Superior temporal gyrus (tissue), 1 donor: Measurements from ENCODE around the gene ABCC1.

Experiments
- DNase-seq: peaks from one replicate; pipeline ENCODE4 v3.0.0-alpha.2; 2016; ENCODE audit errors: extremely low spot score

The ABCC1 gene

DNA sequence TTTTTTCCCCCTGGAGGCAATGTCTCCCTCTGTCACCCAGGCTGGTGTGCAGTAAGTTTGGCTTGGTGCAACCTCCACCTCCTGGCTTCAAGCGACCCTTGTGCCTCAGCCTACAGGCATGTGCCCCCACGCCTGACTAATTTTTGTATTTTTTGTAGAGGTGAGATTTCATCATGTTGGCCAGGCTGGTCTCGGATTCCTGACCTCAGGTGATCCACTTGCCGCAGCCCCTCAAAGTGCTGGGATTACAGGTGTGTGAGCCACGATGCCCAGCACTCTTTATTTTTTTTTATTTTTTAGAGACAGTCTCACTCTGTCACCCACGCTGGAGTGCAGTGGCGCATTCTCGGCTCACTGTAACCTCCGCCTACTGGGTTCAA lies 160.7 kb downstream of the ABCC1 start:
- no peak for DNase-seq

DNA sequence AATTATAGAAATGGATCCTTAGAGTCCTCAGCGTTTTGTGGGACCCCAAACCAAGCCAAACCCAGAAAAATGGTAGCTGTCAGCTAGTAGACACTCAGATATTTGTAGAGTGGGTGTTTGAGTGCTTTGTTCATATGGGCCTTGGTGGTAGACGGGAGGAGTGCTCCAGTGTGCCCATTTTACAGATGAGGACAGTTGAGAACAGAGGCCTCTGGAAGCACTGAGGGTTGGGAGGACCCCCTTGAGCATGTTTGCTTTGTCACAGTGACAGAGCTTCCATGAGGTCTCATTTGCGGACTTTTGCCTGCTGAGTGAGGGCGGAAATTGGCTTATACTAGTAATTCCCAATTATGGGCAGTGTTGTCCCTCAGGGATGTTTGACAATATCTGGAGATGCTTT lies 162.2 kb downstream of the ABCC1 start:
- no peak for DNase-seq

DNA sequence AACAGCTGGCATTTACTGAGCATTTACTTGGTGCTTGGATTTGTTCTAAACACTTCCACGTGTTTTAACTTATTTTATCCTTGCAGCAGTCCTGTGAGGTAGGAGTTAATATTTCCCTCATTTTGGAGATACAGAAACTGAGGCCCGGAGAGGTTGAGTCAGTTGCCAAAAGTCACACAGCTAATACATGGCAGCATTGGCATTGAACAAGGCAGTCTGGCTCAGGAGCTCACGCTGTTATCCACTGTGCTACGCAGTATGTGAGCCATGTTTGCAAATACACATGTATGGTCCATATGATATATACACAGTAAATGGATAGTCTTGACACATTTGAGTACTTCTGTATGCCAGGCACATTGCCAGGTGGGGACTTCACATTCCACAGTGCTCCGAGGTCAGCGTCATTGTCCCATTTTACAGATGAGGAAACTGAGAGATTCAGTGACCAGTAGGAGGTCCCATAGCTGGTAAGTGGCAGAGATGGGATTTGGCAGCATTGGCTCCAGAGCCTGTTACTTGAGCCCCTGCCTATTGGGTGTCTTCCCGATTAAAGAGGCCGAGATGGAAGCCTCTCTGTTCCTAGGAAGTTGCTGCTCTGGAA lies 163.1 kb downstream of the ABCC1 start:
- DNase-seq: no peak

DNA sequence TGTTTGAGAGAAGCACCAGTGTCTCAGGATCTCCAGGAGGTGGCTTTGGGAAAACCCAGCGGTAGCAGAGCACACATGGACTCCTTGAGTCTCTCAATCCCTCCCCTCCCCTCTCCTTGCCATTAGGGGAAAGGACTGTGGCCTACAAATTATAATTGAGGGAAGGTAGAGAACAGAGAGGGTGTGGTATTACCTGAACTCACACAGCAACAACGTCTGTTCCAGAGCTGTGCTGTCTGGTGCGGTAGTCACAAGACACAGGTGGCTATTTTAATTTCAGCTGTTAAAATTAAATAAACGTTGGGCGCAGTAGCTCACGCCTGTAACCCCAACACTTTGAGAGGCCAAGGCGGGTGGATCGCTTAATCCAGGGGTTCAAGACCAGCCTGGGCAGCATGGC lies 163.7 kb downstream of the ABCC1 start:
- no peak for DNase-seq

DNA sequence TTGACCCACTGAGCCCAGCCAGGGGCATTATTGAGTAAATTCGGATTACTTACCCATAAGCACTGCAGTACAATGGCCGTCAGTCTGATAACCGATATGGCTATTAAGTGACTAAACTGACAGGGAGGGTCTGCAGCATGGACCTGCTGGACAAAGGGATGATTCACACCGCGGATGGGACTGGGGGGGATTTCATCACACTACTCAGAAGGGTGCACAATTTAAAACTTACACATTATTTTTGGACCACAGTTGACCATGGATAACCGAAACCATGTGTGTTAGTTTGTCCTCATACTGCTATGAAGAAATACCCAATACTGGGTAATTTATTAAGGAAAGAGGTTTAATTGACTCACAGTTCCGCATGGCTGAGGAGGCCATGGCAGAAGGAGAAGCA lies 167.4 kb downstream of the ABCC1 start:
- DNase-seq: no peak

DNA sequence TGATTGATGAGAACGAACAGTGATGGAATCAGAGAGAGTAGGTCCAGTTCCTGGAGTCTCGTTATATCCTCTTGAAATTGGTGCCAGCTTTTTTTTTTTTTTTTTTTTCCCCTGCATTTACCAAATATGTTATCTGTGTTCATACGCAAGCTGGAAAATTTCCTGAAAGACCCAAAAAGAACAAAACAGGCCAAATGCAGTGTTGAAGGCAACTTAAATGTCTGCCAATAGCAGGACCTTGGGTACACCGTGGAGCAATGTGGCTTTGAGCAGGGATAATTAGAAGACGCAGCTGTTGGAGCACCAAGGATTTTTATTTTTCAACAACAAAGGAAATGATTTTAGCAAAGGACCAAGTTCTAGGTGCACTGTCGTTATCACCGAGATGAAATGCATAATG lies 168.9 kb downstream of the ABCC1 start:
- no peak for DNase-seq

DNA sequence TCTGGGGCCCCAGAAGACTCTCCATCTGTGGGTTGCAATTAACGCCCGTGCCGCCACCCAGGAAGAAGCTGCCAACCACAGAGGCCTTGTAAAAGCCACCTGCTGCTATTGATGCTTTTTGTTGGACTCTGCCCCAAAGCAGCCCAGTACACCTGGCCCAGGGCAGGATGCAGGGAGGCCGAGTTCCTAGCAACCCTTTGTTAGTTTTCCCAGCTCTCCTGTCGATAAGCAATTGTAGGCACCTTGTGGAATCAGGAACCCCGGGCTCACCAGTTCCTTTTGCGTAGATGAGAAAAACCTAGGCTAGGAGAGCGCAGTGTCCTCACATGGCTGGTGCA lies 170.6 kb downstream of the ABCC1 start:
- no peak for DNase-seq

DNA sequence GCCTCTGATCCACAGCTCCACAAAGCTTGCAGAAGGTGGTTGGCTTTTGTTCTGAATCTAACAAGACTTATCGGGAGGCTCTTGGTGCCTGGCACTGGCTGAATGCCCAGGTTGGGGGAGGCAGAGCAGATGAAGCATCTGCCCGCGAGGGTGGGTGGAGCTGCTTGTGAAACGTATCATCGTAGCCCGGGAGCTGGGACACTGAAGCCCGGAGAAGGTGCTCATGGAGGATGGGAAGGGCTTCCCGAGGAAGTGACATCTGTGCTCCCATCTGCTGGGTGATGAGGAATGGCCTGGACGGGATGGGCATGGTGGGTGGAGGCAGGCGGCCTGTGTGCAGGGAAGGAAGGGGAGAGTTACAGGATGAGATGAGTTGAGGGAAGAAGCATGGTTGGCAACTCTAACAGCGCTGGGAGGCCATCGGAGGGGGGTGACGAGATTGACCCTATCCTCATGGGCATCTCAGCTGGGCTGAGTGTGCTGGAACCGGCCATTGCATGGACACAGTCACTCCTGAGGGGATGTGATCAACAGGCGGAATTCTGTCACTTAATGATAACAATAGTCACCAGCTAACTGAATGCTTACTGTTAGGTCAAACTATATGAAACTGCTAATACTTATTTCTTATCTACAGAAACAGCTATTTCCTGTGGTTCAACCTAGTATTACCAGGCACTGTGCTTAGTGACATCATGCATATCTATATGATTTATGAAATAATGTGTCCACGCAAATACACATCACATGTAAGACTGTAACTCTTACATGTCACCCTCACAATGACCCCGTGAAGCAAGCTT lies 171.2 kb downstream of the ABCC1 start:
- peak; percentile 66 for DNase-seq

DNA sequence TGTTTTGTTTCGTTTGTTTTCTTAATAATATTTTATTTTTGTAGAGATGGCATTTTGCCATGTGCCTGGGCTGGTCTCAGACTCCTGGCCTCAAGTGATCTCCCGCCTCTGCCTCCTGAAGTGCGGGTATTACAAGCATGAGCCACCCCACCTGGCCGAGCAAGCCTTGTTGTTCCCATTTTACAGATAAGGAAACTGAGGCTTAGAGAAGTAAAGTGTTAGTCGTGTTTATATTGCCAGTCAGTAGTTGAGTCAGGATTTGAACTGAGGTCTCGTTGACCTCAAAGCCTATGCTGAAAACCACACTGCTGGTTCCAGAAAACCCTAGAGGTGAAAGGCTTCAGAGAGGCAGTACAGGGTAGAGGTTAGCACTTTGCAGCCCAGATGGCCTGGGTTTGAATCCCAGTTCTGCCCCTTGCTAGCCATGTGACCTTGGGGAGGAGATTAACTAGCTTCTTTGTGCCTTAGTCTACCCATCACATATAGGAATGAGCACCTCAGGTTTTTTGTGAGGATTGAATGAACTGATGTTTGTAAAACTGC lies 171.8 kb downstream of the ABCC1 start:
- DNase-seq: no peak

DNA sequence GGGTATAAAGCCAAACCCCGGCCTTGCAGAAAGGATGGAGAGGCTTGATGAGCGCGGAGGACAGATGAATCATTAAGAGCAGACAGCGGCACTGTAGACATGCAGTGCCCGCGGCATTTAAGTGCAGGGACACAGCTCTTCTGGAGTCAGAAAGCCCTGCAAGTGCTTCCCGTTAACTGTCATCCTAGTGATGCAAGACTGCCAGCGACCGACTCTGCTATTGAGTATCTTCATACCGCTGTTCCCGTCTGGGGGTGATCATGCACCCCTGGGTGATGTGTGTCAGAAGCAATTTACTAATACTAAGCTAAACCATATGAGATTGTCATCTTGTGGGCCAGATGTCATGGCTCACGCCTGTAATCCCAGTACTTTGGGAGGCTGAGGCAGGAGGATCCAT lies 172.8 kb downstream of the ABCC1 start:
- no peak for DNase-seq

DNA sequence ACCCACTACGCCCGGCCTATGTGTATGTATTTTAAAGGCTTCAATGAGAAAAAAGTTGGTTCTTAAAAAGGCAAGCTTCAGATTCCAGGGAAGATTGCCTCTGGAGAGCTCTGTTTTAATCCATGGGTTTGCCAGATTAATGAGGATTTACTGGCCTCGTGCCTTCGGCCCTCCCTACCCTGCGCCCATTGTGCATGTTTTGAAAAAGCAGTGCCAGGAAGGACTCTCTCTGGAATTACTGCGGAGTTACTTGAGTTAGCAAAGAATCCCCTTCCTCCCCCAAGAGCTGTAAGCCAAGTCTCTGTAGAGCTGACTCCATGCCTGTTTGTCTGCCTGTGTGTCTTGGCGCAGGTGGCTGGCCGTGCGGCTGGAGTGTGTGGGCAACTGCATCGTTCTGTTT lies 175.0 kb downstream of the ABCC1 start:
- no peak for DNase-seq

DNA sequence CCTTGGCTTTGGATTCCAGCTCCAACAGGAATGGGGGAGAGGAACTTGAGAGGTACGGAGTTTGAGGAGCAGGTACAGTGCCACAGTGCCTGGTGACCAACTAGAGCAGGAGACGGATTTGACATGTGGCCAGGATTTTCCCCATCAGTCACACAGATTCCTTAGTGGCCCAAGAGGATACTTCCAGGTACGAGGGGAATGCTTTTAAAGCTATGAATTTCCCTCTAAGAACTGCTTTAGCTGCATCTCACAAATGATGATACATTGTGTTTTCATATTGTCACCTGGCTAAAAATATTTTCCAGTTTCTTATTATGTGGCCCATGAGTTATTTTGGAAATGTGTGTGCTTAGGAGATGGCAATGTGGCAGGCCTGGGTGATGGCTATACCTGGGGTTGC lies 175.6 kb downstream of the ABCC1 start:
- no peak for DNase-seq

DNA sequence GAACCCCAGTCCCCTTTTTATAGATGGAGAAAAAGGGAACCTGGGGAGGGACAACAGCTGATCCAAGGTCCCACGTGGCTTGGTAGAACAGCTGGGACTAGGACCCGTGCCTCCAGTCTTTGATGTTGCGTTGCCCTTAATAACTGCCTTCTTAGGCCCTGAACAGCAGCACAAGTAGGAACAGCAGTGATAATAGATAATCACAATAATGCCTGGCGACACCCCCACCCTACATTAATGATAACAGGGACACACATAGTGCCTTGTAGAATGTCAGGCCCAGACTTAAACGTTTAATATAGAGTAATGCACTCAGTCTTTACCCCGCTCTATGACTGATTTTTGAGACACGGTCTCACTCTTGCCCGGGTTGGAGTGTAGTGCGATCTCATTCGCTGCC lies 177.5 kb downstream of the ABCC1 start:
- DNase-seq: no peak

DNA sequence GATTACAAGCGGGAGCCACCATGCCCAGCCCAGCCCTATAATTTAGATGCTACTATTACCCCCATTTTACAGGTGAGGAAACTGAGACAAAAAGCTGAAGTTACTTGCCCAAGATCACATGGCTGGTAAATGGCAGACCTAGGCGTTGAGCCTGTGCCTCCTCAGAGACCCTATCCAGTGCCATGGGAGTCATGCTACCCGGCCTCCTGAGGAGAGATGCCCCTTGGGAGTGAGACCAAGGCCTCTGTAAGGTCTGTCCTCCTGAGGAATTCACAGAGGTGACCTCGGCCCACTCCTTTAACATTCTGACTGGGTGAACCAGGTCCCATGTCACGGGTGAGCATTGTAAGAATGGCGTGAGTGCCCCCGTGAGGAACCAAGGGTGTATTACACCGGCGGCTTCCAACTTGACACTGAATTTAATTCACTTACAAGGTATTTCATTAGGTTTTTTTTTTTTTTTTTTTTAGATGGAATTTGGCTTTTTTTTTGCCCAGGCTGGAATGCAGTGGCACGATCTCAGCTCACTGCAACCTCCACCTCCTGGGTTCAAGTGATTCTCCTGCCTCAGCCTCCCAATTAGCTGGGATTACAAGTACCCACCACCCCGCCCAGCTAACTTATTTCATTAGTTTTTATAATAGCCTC lies 178.2 kb downstream of the ABCC1 start:
- peak; percentile 86 for DNase-seq

DNA sequence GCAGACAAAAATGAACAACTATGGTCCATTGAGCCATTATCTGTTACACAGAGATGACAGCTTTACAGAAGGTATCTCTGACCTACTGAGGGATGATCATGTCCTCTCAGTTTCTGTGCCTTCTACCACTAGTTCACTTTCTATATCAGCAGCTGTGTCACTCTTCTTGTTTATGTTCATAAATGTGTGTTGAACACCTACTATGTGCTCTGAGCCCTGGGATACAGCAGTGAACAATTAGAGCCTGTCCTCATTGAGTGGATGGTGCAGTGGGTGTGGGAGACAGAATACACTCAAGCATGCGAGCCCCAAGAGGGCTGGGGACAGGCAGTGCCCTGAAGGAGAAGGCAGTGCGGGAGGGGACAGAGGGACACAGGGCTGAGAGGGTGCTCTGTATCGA lies 181.8 kb downstream of the ABCC1 start:
- DNase-seq: no peak

DNA sequence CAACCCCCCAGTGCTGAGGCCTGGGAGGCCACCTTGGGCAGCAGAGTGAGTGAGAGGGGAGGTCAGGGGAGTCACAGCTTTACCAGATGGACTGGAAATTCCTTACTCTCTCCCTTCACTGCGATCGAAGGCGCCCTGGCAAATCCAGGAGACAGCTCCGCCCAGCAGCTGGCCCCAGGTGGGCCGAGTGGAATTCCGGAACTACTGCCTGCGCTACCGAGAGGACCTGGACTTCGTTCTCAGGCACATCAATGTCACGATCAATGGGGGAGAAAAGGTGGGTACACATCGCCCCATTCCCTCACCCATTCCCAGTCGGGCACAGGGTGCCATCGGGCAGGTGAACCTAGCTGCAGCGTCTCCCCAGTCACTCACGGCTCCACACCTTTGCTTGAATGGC lies 182.2 kb downstream of the ABCC1 start:
- no peak for DNase-seq

DNA sequence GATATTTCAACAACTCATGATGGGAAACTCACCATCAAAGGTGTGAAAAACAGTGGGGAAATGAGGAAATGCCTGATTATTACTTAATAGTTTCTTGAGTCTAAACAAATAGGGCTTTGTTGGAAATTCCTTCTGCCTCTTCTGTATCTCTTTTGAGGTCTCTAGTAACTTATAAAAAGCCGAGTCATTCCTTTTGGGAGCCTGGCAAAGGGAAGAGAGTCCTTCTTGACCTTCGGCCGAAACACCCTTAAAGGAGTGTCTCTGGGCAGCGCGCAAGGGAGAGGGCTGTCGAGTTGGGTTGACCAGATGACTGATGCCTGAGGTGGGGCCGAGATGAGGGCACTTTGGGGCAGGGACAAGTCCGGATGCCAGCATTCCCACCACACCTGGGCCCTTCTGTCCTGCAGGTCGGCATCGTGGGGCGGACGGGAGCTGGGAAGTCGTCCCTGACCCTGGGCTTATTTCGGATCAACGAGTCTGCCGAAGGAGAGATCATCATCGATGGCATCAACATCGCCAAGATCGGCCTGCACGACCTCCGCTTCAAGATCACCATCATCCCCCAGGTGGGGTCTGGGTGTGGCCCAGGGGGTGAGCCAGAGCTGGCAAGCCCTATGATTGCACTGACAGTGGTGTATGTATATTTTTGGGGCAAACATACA lies 184.7 kb downstream of the ABCC1 start:
- no peak for DNase-seq

DNA sequence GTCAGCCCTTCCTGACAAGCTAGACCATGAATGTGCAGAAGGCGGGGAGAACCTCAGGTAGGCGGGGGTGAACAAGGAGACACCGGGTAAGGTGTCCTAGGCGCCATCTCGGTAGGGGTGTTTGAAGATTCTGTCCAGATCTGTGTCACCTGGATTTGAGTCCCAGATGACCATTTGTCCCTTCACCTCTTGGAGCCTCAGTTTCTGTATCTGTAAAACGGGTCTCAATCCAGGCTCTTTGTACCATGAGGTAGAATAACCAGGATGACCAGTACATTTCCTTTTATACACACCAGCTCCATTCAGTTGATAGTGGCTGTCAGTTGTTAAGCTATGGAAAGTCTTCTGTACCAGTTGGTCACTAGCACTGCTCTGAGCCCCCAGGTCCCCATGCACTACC lies 187.2 kb downstream of the ABCC1 start:
- no peak for DNase-seq

DNA sequence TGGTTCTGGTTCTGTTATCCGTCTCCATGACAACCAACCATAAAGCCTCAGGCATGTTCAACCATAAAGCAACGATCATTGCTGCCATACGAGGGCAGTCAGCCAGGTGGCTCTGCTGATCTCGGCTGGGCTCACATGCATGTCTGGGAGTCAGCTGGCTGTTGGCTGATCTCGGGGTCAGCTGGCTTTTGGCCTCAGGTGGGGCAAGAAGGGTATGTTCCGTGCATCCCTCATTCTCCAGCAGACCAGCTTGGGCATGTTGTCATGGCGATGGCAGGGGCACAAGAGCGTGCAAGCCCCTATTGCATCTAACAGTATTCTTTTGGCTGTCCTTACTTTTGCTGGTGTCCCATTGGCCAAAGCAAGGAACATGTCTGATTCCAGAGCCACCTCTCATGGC lies 187.7 kb downstream of the ABCC1 start:
- no peak for DNase-seq

DNA sequence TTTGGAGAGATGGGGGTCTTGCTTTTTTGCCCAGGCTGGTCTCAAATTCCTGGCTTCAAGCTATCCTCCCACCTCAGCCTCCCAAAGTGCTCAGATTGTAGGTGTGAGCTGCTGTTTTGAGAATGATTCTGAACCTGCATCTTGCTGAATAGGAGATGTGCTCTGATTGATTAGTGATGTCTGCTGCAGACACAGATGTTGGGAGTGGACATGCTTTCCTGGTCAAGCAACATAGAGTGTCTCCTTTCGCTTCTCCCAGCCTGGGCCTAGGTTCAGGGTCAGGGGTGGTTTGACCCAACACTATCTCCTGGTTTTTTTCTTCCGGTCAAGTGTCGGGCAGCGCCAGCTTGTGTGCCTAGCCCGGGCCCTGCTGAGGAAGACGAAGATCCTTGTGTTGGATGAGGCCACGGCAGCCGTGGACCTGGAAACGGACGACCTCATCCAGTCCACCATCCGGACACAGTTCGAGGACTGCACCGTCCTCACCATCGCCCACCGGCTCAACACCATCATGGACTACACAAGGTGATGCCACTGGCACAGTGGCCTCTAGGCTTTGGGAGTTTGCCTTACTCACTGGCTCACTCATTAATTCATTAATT lies 188.7 kb downstream of the ABCC1 start:
- DNase-seq: no peak

DNA sequence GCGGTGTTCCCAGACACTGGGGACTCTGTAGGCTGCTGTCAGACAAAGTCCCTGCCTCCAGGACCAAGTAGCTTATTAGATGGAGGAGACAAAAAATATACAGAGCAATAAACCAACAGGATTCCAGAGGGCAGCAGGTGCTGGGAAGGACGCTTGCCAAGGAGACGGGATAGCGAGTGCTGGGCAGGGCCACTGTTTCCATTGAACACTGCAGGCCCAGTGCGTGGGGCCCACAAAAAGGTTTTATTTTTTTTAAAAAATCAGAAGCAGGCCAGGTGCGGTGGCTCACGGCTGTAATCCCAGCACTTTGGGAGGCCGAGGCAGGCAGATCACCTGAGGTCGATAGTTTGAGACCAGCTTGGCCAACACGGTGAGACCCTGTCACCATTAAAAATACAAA lies 189.6 kb downstream of the ABCC1 start:
- no peak for DNase-seq

DNA sequence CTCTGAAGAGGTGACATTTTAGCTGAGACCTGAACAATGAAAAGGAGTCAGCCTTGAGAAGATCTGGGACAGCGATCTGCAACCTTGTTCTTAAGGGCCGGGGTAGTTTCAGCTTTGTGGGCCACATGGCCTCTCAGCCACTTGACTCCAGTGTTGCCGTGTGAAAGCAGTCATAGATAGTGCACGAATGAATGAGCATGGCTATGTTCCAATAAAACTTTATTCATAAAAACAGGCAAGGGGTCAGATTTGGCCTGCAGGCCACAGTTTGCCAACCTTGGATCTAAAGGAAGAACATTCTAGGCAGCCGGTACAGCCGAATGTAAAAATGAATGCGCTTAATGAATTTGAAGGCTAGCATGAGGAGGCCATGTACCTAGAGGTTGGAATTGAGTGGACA lies 190.4 kb downstream of the ABCC1 start:
- no peak for DNase-seq
